Measurements from ENCODE around the gene NKX3-2.

Gene NKX3-2

DNA sequence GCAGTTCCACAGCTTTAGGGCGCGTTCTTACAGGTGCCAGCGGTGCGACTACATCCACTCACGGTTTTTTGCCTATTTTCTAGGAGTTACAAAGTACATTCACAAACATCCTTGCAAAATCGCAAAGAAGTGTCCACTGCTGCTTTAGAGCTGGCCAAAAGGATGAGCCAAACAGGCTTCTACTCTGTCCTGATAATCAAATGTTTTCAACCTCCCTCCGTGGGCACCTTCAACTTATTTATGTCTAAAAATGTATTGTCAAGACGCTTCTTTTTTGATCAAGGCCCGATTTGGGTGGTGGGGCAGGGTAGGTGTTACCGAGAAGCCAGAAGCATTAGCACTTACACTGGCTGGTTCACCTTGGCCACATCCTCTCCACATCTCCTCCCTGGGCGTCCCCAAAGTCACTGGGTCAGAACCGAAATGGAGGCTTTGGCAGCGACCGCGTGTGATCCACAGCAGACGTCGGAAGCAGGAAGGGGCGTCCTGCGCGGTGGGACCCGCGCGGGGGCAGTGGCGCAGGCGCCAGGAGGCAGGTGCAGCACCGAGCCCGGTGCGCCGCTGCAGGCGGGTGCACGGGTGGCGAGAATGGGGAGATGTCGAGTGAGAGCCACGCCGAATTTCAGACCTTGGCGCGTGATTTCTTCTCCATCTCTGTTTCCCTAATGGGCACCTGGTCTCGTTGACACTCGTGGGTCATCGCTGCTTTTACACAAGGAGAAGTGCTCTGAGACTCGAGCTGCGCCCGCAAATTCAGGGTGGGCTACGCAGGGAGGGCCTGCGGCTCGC lies 16.9 kb downstream of the NKX3-2 start:
- Histone ChIP-seq H3K4me1 (ENCODE audit: control insufficient read depth, insufficient read depth, low read length) (peaks cover 3% of the 10 kb centered on the region), H3K9ac (ENCODE audit: low read length) (no peak overlapping the region), H3K9me3 (ENCODE audit: control insufficient read depth, low read length) (peaks cover 9% of the 10 kb centered on the region), H3K36me3 (ENCODE audit: control insufficient read depth, insufficient read depth, low read length) (no peaks in the 10 kb centered on the region), H3K4me3 (ENCODE audit: low read length) (no peak overlapping the region), H3K27me3 (ENCODE audit: control insufficient read depth, insufficient read depth, low read length) (peaks cover 93% of the 10 kb centered on the region)

DNA sequence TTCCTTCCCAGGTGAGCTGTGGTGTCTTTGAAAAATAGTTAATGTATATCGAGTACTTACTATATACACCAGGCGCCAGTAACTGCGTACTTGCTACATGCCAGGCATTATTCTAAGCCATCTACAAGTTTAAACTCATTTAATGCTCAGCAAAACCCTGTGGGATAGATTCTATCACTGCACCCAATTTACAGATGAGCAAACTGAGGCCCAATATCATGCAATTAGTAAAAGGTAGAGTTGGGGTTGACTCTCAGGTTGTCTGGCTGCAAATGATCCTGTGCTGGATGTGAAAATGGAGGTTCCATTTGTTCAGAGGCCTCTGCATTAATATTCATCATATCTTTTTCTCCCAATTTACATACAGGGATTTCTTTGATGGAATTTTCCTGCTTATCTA lies 17.6 kb downstream of the NKX3-2 start:
- Histone ChIP-seq H3K36me3 (ENCODE audit: control insufficient read depth, insufficient read depth, low read length) (no peaks in the 10 kb centered on the region), H3K9me3 (ENCODE audit: control insufficient read depth, low read length) (peaks cover 9% of the 10 kb centered on the region), H3K9ac (ENCODE audit: low read length) (no peak overlapping the region), H3K27me3 (ENCODE audit: control insufficient read depth, insufficient read depth, low read length) (peaks cover 94% of the 10 kb centered on the region), H3K4me3 (ENCODE audit: low read length) (no peak overlapping the region), H3K4me1 (ENCODE audit: control insufficient read depth, insufficient read depth, low read length) (peaks cover 3% of the 10 kb centered on the region)

DNA sequence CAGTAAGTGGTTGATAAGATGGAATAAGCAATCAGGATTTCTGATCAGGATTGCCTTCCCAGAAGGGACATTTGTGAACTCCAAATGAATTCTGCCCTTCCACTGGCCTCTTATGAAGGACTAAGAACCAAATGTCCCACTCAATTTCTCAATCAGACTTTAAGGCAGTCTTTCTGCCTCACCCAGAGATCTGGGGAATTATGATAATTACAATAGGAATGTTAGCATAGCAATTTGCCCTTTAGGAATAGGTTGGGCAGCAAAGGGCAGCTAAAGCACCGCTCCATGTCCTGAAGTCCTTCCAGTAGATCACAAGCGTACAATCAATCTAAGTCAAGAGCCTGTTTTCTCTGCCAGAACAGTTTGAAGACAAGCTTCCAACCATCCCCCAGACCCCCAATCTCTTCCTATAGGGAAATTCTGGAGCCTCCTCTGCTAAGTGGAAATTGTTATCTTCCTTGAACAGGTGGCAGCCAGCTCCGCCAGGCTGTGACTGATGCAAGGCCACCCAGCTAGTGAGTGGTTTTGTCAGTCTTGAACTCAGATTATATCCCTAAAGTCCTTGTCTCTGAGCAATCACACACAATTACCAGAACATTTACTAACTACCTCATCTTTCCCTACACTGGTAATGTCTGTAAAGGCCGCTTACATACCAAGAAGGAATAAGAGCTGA lies 18.6 kb downstream of the NKX3-2 start:
- Histone ChIP-seq H3K4me3 (ENCODE audit: low read length) (no peak overlapping the region), H3K36me3 (ENCODE audit: control insufficient read depth, insufficient read depth, low read length) (no peaks in the 10 kb centered on the region), H3K27me3 (ENCODE audit: control insufficient read depth, insufficient read depth, low read length) (peaks cover 92% of the 10 kb centered on the region), H3K9me3 (ENCODE audit: control insufficient read depth, low read length) (peaks cover 9% of the 10 kb centered on the region), H3K9ac (ENCODE audit: low read length) (no peak overlapping the region), H3K4me1 (ENCODE audit: control insufficient read depth, insufficient read depth, low read length) (peaks cover 3% of the 10 kb centered on the region)

DNA sequence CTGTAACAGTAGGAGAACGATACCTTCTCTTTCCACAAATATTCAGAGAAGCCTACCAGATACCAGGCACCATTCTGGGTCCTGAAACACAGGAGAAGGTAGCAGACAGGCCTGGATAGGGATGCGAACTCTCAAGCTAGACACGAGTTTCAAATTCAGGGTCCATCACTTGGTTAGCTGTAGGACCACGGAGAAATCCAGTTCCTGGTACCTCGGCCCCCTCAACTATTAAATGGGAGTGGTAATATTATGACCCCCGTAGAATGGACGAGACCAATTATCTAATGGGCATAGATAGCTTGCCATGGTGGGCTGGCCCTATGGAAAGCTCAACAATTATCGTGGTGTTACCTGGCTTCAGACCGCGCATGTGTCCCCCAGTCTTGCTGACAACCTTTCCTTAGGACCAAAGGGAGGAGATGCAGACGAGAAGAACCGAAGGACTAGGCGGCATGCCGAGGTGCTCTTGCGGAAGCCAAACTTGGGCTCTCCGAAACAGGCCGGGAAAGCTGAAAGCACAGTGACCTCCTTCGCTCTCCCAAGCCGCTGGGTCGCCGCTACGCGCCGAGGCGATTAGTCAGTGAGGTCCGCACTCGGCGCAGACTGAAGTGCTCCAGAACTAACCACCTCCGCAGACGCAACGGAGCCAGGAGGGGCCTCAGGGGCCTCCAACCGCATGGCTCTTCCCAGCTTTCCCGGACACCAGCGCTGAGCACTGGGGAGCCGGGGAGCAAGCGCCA lies 19.6 kb downstream of the NKX3-2 start:
- peaks cover 9% of the 10 kb centered on the region for H3K9me3 ChIP-seq (ENCODE audit: control insufficient read depth, low read length)
- H3K4me1 ChIP-seq (ENCODE audit: control insufficient read depth, insufficient read depth, low read length): peaks cover 3% of the 10 kb centered on the region
- no peak overlapping the region for H3K4me3 ChIP-seq (ENCODE audit: low read length)
- peaks cover 85% of the 10 kb centered on the region for H3K27me3 ChIP-seq (ENCODE audit: control insufficient read depth, insufficient read depth, low read length)
- H3K36me3 ChIP-seq (ENCODE audit: control insufficient read depth, insufficient read depth, low read length): no peaks in the 10 kb centered on the region
- H3K9ac ChIP-seq (ENCODE audit: low read length): no peak overlapping the region

DNA sequence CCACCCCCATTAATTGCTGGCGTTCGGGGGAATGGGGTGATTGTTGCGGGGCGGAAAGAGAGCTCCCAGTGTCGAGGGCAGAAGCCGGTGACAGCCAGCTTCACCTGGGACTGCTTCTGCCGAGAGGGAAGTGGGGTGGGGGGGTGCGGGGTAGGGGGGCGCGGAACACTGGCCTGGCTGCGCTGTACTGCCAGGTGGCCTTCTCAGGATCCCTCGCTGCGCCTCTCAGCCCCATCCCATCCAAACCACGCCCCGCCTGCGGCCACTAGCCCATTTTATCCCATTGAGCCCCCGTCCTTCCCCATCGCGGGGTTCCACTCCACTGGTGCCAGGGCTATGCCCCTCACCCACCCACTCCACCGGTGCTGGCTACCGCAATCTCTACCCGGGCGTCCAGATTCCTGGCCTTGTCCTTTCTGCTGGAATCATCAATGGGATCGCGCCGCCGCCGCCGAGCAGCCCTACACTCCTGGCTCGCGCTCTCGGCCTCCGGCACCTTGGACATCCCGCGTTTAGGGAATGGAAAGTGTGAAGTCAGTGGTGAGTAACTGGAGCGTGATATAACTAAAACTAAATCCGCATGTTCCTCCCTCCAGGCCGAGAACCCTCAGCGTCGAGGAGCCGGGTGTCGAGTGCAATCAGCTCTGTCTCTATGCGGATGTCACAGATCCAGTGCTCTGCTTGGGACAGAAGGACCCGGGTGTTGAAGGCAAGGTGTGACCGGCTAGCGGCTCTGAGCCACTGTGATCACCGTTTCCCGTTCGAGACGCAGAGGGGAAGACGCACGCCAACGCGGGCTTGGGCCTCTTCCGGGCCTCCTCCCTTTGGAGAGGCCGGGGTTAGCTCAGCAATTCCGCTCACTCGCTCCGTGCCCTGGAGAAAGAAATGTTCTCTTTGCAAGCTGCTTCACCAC lies 20.5 kb downstream of the NKX3-2 start:
- H3K9ac ChIP-seq (ENCODE audit: low read length): no peak overlapping the region
- no peaks in the 10 kb centered on the region for H3K36me3 ChIP-seq (ENCODE audit: control insufficient read depth, insufficient read depth, low read length)
- no peak overlapping the region for H3K4me3 ChIP-seq (ENCODE audit: low read length)
- H3K4me1 ChIP-seq (ENCODE audit: control insufficient read depth, insufficient read depth, low read length): no peaks in the 10 kb centered on the region
- peaks cover 77% of the 10 kb centered on the region for H3K27me3 ChIP-seq (ENCODE audit: control insufficient read depth, insufficient read depth, low read length)
- peaks cover 9% of the 10 kb centered on the region for H3K9me3 ChIP-seq (ENCODE audit: control insufficient read depth, low read length)

DNA sequence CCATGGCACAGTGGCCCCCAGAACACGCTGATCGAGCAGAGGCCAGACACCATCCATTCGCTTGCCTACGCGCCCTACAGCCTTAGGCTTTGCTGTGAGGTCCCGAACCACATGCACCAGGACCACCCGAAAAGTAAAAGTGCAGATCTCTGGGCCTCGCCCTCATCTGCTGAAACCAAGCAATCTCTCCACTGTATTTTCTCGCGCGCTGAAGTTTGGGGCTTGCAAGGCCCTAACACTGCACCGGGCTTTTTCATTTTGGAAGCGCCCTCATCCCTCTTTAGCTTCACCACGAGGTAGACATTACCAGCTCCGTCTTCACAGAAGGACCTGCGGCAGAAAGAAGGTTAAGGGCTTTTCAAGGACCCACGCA lies 21.2 kb downstream of the NKX3-2 start:
- Histone ChIP-seq H3K27me3 (ENCODE audit: control insufficient read depth, insufficient read depth, low read length) (peaks cover 69% of the 10 kb centered on the region), H3K9me3 (ENCODE audit: control insufficient read depth, low read length) (peaks cover 9% of the 10 kb centered on the region), H3K4me3 (ENCODE audit: low read length) (no peak overlapping the region), H3K4me1 (ENCODE audit: control insufficient read depth, insufficient read depth, low read length) (no peaks in the 10 kb centered on the region), H3K9ac (ENCODE audit: low read length) (no peak overlapping the region), H3K36me3 (ENCODE audit: control insufficient read depth, insufficient read depth, low read length) (no peaks in the 10 kb centered on the region)

DNA sequence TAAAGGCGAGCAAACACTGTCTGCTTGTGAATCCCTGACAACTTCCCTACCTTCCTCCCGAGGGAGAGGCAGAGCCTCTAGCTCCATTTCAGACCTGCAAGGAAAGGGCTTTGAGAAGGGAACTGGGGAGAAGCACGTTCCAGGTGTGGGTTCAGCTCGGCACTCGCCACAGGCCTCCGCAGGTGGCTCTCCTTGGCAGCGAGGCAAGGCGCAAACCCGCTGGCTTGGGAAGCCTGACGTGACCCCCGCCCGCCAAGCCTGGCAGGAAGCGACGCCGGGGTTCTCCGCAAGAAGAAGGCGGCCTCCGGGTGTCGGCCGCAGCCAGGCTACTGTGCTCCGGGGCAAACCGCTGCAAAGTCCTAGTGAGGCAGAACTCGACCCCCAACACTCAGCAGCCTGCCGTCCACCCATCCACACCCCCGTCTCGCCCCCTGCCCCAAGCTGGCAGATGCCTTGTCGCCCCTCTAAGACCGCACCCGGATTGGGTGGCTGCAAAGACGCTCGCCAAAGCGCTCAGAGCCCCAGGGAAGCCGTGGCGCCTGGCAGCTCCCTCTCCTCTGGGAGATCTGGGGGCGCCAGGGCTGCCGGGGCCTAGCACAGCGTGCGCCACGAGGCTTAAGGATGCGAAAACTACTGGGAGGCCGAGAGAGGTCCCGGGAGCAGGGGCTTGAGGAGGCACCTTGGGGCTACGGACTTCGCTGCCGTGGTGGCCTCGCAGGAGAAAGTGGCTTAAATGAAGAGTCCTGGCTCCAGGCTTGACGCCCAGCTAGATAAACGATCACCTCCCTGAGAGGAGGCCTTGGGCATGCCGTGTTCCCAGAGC lies 21.8 kb downstream of the NKX3-2 start:
- Histone ChIP-seq H3K36me3 (ENCODE audit: control insufficient read depth, insufficient read depth, low read length) (no peaks in the 10 kb centered on the region), H3K27me3 (ENCODE audit: control insufficient read depth, insufficient read depth, low read length) (peaks cover 63% of the 10 kb centered on the region), H3K9me3 (ENCODE audit: control insufficient read depth, low read length) (peaks cover 9% of the 10 kb centered on the region), H3K9ac (ENCODE audit: low read length) (no peak overlapping the region), H3K4me1 (ENCODE audit: control insufficient read depth, insufficient read depth, low read length) (no peaks in the 10 kb centered on the region), H3K4me3 (ENCODE audit: low read length) (no peak overlapping the region)

DNA sequence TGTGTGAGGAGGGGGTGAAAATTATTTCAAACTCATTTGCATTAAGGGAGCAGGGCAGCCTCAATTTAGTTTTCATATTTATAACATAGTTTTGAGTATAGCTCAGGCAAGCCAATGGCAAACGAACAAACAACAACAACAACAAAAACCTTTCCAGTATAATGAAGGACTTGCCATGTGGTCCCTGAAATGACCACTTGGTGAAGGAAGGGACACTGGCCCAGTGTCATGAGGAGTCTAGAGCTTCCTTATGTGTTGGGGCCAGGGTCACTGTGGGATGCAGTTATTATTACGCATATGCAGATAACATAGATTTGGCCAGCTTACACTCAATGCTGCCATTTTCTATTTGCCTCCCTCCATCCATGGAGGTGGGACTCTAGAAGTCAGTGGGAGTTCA lies 23.3 kb downstream of the NKX3-2 start:
- Histone ChIP-seq H3K4me3 (ENCODE audit: low read length) (no peak overlapping the region), H3K36me3 (ENCODE audit: control insufficient read depth, insufficient read depth, low read length) (no peaks in the 10 kb centered on the region), H3K9ac (ENCODE audit: low read length) (no peak overlapping the region), H3K9me3 (ENCODE audit: control insufficient read depth, low read length) (peaks cover 9% of the 10 kb centered on the region), H3K4me1 (ENCODE audit: control insufficient read depth, insufficient read depth, low read length) (no peaks in the 10 kb centered on the region), H3K27me3 (ENCODE audit: control insufficient read depth, insufficient read depth, low read length) (peaks cover 51% of the 10 kb centered on the region)

DNA sequence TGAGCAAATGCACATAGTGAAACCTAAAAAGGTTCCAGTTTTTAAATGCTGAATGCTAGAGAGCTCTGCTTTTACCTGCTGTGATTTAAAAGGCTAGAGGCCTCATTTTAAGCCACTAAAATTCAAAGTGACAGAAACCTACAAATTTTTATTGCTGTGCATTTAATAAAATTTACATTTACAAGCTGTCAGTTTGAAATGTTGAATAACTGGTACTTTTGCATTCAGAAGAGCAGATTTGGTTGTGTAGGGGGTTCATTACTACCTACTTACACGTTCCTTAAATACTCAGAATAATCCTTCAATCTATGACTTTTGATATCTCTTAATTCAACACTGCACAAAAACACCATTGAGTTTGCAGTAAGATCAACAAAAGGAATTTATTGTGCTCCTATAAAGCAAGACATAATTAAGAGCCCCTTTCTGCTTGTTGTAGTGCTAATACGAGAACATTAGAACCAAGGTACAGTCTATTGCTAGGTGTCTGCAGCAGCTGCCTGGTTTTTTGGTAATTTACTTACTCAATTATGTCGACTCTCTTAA lies 27.9 kb downstream of the NKX3-2 start:
- Histone ChIP-seq H3K9me3 (ENCODE audit: control insufficient read depth, low read length) (no peaks in the 10 kb centered on the region), H3K9ac (ENCODE audit: low read length) (no peak overlapping the region), H3K36me3 (ENCODE audit: control insufficient read depth, insufficient read depth, low read length) (no peaks in the 10 kb centered on the region), H3K27me3 (ENCODE audit: control insufficient read depth, insufficient read depth, low read length) (peaks cover 9% of the 10 kb centered on the region), H3K4me1 (ENCODE audit: control insufficient read depth, insufficient read depth, low read length) (no peaks in the 10 kb centered on the region), H3K4me3 (ENCODE audit: low read length) (no peak overlapping the region)

DNA sequence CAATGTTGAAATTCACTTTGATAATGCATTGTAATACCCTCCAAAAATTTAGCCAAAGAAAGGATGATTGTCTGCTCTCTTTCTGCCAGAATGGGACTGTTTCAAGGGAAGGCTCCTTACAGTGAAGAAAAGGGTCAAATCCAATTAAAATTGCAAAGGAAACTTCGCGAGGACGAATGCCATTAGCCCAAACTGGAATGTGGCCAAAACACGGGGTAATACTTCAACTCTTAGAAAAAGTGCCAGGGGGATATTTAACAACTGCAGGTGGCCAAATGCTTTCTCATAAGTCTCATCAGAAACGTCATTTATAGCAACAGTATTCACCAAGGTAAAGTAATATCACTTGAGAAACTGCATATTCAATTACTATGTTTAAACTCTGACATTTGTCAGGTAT lies 29.0 kb downstream of the NKX3-2 start:
- H3K36me3 ChIP-seq (ENCODE audit: control insufficient read depth, insufficient read depth, low read length): no peaks in the 10 kb centered on the region
- no peak overlapping the region for H3K9ac ChIP-seq (ENCODE audit: low read length)
- H3K9me3 ChIP-seq (ENCODE audit: control insufficient read depth, low read length): no peaks in the 10 kb centered on the region
- H3K4me3 ChIP-seq (ENCODE audit: low read length): no peak overlapping the region
- peaks cover 3% of the 10 kb centered on the region for H3K27me3 ChIP-seq (ENCODE audit: control insufficient read depth, insufficient read depth, low read length)
- H3K4me1 ChIP-seq (ENCODE audit: control insufficient read depth, insufficient read depth, low read length): no peaks in the 10 kb centered on the region

DNA sequence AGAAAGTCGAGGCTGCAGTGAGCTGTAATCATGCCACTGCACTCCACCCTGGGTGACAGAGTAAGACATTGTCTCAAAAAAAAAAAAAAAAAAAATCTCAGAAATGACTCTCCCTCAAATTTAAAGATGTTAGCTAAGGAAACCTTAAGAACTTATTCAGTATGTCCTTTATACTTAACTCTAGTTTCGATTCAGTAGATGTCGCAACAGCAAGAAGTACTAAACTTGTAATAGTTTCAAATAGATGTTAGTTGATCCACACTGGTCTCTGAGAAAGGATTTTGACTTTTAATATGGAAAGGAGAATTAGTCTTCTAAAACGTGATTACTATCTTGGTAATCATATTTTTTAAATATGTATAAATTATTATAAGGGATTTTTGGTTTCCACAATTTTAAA lies 29.6 kb downstream of the NKX3-2 start:
- Histone ChIP-seq H3K36me3 (ENCODE audit: control insufficient read depth, insufficient read depth, low read length) (no peaks in the 10 kb centered on the region), H3K9ac (ENCODE audit: low read length) (no peak overlapping the region), H3K27me3 (ENCODE audit: control insufficient read depth, insufficient read depth, low read length) (no peaks in the 10 kb centered on the region), H3K4me3 (ENCODE audit: low read length) (no peak overlapping the region), H3K4me1 (ENCODE audit: control insufficient read depth, insufficient read depth, low read length) (no peaks in the 10 kb centered on the region), H3K9me3 (ENCODE audit: control insufficient read depth, low read length) (no peaks in the 10 kb centered on the region)

Measured in mucosa of stomach (tissue), 1 donor.